ENCODE results near the gene SAP25. TPM values are rescaled to one million over a fixed set of nuclear protein-coding genes. Genes with fewer than 3 reads are reported as not detected.

Gene SAP25
- total RNA-seq, 3 donors from 2014 or later, result 2.8 to 4.3 (median 3.5) TPM

- Histone ChIP-seq H3K36me3 (ENCODE audit: low read depth) (peaks cover 4% of the 10 kb centered on the region), H3K9me3 (no peaks in the 10 kb centered on the region), H3K4me3 (no peak overlapping the region), H3K4me1 (ENCODE audit: low read depth) (peaks cover 29% of the 10 kb centered on the region)
- TF ChIP-seq CTCF (IDR thresholded peaks at IDR 0.05), result no peak
- intact Hi-C loops (cut with DNase I, micrococcal nuclease), result no loop called here
- no peak for ATAC-seq
- peak in 2 of 3 donors; percentile 19 to 49 for DNase-seq
Measured at GRCh38 chr7:100580466-100581283, 7.0 kb upstream of the SAP25 start.

GRCh38 chr7:100578246-100579183 is 4.8 kb upstream of the SAP25 start:
- DNase-seq (peak in 2 of 3 donors; percentile 21 to 46), ATAC-seq (no peak)
- Histone ChIP-seq H3K9me3 (no peaks in the 10 kb centered on the region), H3K4me3 (no peak overlapping the region), H3K4me1 (ENCODE audit: low read depth) (peaks cover 11% of the 10 kb centered on the region), H3K36me3 (ENCODE audit: low read depth) (peaks cover 4% of the 10 kb centered on the region)
- TF ChIP-seq CTCF (IDR thresholded peaks at IDR 0.05), result no peak
- intact Hi-C loops (cut with DNase I, micrococcal nuclease), result no loop called here

GRCh38 chr7:100577507-100577906 is 3.8 kb upstream of the SAP25 start:
- no peak for TF ChIP-seq CTCF (IDR thresholded peaks at IDR 0.05)
- Histone ChIP-seq H3K4me3 (no peak overlapping the region), H3K36me3 (ENCODE audit: low read depth) (peaks cover 4% of the 10 kb centered on the region), H3K4me1 (ENCODE audit: low read depth) (peaks cover 2% of the 10 kb centered on the region), H3K9me3 (no peaks in the 10 kb centered on the region)
- intact Hi-C loops (cut with DNase I, micrococcal nuclease), result no loop called here
- DNase-seq, result peak in 2 of 3 donors; percentile 22 to 45
- no peak for ATAC-seq

GRCh38 chr7:100577103-100577502 is 3.4 kb upstream of the SAP25 start:
- DNase-seq, result peak in 2 of 3 donors; percentile 27 to 47
- no peak overlapping the region for H3K4me3 ChIP-seq
- peaks cover 4% of the 10 kb centered on the region for H3K36me3 ChIP-seq (ENCODE audit: low read depth)
- no peaks in the 10 kb centered on the region for H3K9me3 ChIP-seq
- no peak for ATAC-seq
- H3K4me1 ChIP-seq (ENCODE audit: low read depth), result no peaks in the 10 kb centered on the region
- intact Hi-C loops (cut with DNase I, micrococcal nuclease), result no loop called here
- TF ChIP-seq CTCF (IDR thresholded peaks at IDR 0.05), result no peak

- no peak for TF ChIP-seq CTCF (IDR thresholded peaks at IDR 0.05)
- H3K4me3 ChIP-seq, result no peak overlapping the region
- intact Hi-C loops (cut with DNase I, micrococcal nuclease), result no loop called here
- ATAC-seq, result no peak
- no peaks in the 10 kb centered on the region for H3K9me3 ChIP-seq
- peaks cover 4% of the 10 kb centered on the region for H3K36me3 ChIP-seq (ENCODE audit: low read depth)
- DNase-seq, result no peak
- no peaks in the 10 kb centered on the region for H3K4me1 ChIP-seq (ENCODE audit: low read depth)
Measured at GRCh38 chr7:100576384-100576993, 2.8 kb upstream of the SAP25 start.
